ENCODE data around the gene IPPK. TPM values are rescaled to one million over a fixed set of nuclear protein-coding genes. Genes with fewer than 3 reads are reported as not detected.
A peak's percentile ranks its signal among the peaks of the same experiment; 100 is the strongest.

IPPK gene
- total RNA-seq, 4 donors from 2014 or later: 10.0 to 26.2 (median 12.5) TPM

DNA sequence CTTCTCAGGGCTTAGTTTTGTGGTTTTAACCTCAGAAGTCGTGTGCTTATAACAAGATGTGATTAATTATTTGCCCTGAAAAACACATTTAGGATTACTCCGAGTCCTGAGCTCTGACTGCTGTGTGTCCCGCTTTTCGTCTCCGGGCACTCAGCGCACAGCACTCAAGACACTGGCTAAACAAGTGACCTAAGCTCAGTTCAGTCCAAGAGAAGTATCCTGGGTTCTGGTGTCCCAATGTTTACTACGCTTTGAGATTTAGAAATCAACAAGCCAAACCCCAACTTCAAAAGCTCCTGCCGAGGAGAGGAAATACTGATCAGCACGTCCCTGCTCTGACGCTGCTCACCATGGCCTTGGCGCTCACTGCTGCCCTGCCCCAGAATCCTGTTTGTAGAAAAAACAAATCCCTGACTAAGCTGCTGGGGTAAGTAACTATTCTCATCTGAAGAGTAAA, 53.2 kb downstream of the IPPK start:
- ATAC-seq (ENCODE audit: low FRiP score) (peak; percentile 48), DNase-seq (ENCODE audit: low spot score) (no peak)
- TF ChIP-seq, protein P1, sequence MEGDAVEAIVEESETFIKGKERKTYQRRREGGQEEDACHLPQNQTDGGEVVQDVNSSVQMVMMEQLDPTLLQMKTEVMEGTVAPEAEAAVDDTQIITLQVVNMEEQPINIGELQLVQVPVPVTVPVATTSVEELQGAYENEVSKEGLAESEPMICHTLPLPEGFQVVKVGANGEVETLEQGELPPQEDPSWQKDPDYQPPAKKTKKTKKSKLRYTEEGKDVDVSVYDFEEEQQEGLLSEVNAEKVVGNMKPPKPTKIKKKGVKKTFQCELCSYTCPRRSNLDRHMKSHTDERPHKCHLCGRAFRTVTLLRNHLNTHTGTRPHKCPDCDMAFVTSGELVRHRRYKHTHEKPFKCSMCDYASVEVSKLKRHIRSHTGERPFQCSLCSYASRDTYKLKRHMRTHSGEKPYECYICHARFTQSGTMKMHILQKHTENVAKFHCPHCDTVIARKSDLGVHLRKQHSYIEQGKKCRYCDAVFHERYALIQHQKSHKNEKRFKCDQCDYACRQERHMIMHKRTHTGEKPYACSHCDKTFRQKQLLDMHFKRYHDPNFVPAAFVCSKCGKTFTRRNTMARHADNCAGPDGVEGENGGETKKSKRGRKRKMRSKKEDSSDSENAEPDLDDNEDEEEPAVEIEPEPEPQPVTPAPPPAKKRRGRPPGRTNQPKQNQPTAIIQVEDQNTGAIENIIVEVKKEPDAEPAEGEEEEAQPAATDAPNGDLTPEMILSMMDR (IDR thresholded peaks at IDR 0.05): no peak

DNA sequence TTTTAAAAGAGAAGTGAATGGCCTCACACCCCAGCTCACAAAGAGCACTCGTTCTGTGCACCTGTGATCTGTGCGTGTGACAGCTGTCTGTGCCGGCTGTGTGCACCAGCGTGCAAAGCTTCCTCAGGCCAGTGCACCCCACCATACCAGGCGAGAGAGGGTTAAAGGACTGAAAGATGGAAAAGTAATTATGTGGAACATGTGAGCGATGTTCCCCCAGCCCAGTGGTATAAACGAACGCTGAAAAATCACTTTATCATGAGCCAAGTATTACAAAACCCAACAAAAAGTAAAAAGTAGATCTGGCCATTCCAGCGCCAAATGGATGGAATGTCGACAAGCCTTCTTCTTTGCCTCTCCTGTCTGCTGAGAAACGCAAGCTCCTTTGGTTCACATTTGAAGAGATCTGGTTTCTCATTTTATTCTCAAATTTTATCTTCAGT, 53.7 kb downstream of the IPPK start:
- DNase-seq (ENCODE audit: low spot score): no peak
- peak; percentile 52 for ATAC-seq (ENCODE audit: low FRiP score)
- TF ChIP-seq, protein P1 (IDR thresholded peaks at IDR 0.05): no peak

DNA sequence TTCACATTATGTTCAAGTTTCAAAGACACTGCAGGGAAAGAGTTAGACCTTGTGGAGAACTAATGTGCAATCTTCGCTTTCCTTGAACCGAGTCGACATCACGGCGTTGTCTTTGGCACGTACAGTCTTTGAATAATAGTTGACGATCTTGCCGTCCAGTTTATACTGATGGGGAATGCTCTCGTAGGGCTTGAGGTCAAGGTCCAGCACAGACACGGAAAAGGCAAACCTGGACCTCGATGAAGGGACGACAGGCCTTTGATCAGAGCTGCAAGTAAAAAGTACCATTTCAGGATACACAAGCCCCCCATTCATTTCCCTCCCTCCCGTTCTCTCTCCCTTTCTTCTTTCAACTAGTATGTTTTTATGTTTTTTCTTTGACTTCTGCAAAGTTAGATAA, 54.1 kb downstream of the IPPK start:
- DNase-seq (ENCODE audit: low spot score) (no peak), ATAC-seq (ENCODE audit: low FRiP score) (no peak)
- TF ChIP-seq, protein P1 (IDR thresholded peaks at IDR 0.05): no peak

DNA sequence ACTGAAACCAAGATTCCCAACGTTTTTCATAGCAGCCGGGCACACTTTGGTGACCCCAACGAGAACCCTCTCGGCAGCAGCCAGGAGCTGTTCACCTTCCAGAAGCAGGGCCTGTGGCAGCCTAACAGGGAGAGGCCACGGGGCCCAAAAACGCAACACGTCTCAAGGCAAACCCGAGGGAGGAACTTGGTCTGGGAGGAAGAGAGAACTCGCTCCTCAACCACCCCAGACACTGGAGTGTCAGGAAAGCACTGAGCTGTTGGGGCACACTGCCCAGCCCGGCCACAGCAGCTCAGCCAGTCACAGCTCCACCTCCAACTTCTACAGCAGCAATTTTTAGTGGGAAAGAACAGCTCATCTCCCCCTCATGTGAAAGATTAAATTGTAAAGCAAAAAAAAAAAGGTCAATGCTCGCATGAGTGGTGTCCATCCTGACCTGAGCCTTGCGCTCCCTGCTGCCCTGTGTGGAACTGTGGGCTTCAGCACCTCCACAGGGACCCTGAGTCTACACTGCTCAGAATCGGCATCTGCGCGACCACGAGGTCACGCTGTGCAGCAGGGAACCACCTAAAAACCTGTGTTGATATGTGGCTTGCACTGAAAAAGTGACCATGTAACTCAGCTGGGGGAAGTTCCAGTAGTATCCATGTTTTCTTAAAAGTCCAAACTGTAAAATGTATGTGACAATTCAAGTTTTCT, 55.0 kb downstream of the IPPK start:
- TF ChIP-seq, protein P1 (IDR thresholded peaks at IDR 0.05): no peak
- DNase-seq (ENCODE audit: low spot score) (no peak), ATAC-seq (ENCODE audit: low FRiP score) (no peak)

DNA sequence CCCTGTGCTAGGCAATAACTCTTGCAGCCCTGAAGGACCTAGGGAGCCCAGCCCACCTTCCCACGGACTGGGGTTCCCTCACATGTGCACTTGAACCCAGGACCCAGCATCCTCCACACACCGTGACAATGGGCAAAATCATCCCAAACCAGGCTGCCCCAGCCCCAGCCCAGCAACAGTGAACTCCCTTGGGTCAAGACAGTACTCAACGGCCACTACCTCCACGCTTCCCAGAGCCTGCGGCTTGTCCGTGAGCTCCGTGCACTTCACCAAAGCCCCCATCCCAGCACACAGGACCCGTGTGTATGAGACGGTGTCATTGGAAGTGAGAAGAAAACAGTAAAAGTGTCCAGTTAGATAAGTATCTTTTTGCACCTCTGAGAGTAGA, 55.8 kb downstream of the IPPK start:
- no peak for ATAC-seq (ENCODE audit: low FRiP score)
- DNase-seq (ENCODE audit: low spot score): no peak
- TF ChIP-seq, protein P1 (IDR thresholded peaks at IDR 0.05): no peak

DNA sequence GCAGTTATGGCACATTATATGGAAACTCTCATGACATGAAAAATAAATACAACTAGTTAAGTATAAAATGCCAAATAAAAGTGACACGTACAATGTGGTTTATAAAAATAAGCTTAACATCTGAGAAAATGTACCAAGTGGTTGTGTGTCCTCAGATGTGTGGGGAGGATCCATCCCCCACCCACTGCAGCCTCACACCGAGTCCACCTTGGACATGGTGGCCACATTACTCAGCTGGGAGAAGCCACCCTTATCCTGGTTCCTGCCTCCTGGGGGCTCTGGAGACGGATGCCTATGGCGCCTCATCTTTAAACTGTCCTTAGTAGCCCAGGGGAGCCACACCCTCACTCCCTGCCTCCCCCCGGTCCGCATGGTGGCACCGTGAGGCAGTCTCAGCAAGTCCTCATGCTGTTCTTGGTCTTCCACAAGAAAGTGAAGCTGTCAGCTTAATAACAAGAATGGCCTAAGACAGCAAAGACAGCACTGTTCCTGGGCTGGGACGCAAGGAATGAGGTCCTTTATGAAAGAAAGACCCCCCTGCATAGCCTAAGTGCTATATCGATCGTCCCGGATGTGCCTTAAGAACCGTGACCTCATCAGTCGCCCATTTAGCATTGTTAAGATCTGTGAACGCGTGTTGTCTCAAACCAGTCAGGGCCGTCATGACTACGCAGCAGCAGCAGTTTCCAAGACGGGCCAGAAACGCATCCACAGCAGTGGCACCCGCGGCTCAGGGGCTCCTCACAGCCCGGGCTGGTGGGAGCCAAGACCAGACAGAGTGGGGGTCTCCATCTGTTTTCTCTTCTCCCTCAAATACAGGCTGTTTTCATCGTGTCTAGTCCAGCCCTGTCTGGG, 56.4 kb downstream of the IPPK start:
- no peak for DNase-seq (ENCODE audit: low spot score)
- ATAC-seq (ENCODE audit: low FRiP score): no peak
- TF ChIP-seq, protein P1 (IDR thresholded peaks at IDR 0.05): no peak
